H1 (cell line): ENCODE results near the gene SOBP. TPM values are rescaled to one million over a fixed set of nuclear protein-coding genes. Genes with fewer than 3 reads are reported as not detected.

Experiments used
- ASH2L ChIP-seq: fragments of 200-600, 300-600 bp; sonication (generic); IDR thresholded peaks from one replicate; pipeline ENCODE4 v1.7.1; 2017; ENCODE audit warnings: low read length
- ATF3 ChIP-seq: IDR thresholded peaks from 2 replicates; pipeline ENCODE4 v1.6.1; 2011; ENCODE audit warnings: low read depth, mild to moderate bottlenecking, low read length; ENCODE audit not compliant: insufficient read depth
- BCL11A ChIP-seq, 2 experiments: IDR thresholded peaks; one replicate each; pipeline ENCODE4 v1.6.1; 2011; ENCODE audit warnings: low read depth in 2 of 2, low read length in 2 of 2, mild to moderate bottlenecking in 2 of 2
- E2F6 ChIP-seq: IDR thresholded peaks from 2 replicates; pipeline ENCODE4 v1.6.1; 2012; ENCODE audit warnings: inconsistent platforms
- HDAC6 ChIP-seq: IDR thresholded peaks from one replicate; pipeline ENCODE4 v1.7.1; 2012; ENCODE audit warnings: low read depth, mild to moderate bottlenecking, inconsistent platforms, low read length, moderate library complexity
- POLR2AphosphoS5 ChIP-seq: IDR thresholded peaks from 2 replicates; pipeline ENCODE4 v1.6.1; 2011; ENCODE audit warnings: low read depth, low read length
- RFX5 ChIP-seq: IDR thresholded peaks from 2 replicates; pipeline ENCODE4 v1.6.1; 2011; ENCODE audit warnings: low read depth, low read length, improper control_type of control experiment, borderline replicate concordance
- SIX5 ChIP-seq: IDR thresholded peaks from 2 replicates; pipeline ENCODE4 v1.6.1; 2011; ENCODE audit warnings: mild to moderate bottlenecking, low read depth, low read length
- SRF ChIP-seq: IDR thresholded peaks from 2 replicates; pipeline ENCODE4 v1.6.1; 2011; ENCODE audit warnings: mild to moderate bottlenecking, low read depth, low read length, moderate library complexity
- polyA plus RNA-seq, 7 experiments: library from polyadenylated mRNA; depleted of rRNA in 3 of 7; stranded (reverse) in 5 of 7; unstranded in 2 of 7; fragments of >200 nt in 5 of 7; fragments of 200-250 nt in 2 of 7; gene quantifications; 1 replicate in 5 of 7; 2 replicates in 1 of 7; 4 replicates in 1 of 7; pipeline versions ENCODE4 v1.2.1 to v1.2.3, GENCODE V29; 2011 to 2013; ENCODE audit warnings: missing spikeins in 2 of 7, mixed read lengths in 2 of 7
- total RNA-seq: library from RNA; stranded (reverse); fragmentation: NEBNext Ultra II Directional; extraction: Animal tissue kit (Norgen Biotek cat#: 25700); gene quantifications from 2 replicates; pipeline ENCODE4 v1.2.1, GENCODE V29; 2021

The SOBP gene
- total and polyA plus RNA-seq, 2 of the 8 experiments (the other 6 are each of a cell fraction or from before 2014, with no cell fraction given) = 0.45 to 6.2 TPM

- TF ChIP-seq ATF3 (no peak), RFX5 (no peak), SIX5 (no peak), HDAC6 (no peak), SRF (no peak), ASH2L (no peak), BCL11A (IDR thresholded peaks at IDR 0.05; ENCODE audit: low read depth in 2 of 2, low read length in 2 of 2) (no peak), E2F6 (no peak), POLR2AphosphoS5 (no peak)
These were observed 153.0 kb downstream of the SOBP start (continued) for GRCh38 chr6:107642861-107643328.
